Stimulated activated CD8-positive, alpha-beta memory T cell treated with anti-CD3 and anti-CD28 coated beads, Interleukin-4, amount 100 ng/mL, for 48 hours (primary cell): ENCODE measurements around the gene MICALL1.

ENCODE experiments used
- DNase-seq: peaks from one replicate; pipeline ENCODE4 v3.0.0-alpha.2; 2020

Gene MICALL1

GRCh38 chr22:37907036-37907954, 1.2 kb downstream of the MICALL1 start:
- no peak for DNase-seq

GRCh38 chr22:37909766-37910165, 3.7 kb downstream of the MICALL1 start:
- DNase-seq: no peak

DNA sequence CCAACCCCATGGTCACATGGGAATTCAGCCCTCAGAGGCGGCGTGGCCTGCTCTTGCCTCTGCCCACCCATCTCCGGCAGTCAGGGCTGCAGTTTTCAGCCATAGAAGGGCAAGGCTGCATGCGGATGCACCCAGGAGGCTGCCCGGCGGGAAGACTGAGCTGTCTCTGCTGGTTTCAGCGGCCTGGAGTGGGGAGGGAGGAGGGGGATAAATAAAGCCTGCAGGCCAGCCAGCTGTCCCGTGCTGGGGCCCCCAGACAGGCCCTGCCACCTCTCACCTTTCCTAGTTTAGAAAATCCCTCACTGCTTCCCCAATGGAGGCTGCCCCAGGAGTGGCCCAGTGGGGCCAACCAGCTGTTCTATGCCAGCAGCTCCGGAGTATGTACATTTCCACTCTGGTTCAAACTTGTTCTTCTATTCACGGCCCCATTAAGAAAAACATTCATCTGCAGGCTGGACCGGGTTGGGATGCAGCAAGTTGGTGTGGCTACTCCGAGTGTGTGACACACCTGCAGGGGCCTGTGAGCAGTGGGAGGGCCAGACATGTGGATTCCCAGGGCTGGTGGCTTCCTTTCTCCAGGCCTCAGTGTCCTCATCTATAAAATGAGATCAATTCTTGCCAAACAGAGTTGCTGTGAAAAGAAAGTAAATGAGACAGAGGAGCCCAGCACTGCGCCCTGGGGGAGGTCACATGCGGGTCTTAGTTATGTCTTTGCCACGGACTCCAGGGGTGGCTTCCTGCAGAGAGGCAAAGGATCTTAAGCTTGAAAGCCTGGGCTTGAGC, 5.0 kb downstream of the MICALL1 start:
- no peak for DNase-seq

DNA sequence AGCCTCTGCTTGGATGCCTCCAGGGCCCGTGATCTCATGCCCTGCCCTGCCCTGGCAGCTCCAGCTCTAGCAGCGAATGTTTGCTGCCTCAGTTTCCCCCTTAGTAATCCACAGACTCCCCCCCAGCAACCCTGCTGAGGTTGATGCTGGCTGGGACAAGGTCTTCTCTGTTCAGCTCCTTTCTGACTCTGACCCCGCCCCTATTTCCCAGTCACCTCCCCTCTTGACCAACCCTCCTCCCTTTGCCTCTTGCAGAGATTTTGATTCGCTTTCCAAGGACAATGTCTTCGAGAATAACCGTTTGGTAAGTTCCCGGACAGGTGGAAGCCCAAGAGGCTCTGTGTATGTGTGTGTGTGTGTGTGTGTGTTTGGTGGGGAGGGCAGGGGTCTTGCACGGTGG, 5.6 kb downstream of the MICALL1 start:
- DNase-seq: no peak

DNA sequence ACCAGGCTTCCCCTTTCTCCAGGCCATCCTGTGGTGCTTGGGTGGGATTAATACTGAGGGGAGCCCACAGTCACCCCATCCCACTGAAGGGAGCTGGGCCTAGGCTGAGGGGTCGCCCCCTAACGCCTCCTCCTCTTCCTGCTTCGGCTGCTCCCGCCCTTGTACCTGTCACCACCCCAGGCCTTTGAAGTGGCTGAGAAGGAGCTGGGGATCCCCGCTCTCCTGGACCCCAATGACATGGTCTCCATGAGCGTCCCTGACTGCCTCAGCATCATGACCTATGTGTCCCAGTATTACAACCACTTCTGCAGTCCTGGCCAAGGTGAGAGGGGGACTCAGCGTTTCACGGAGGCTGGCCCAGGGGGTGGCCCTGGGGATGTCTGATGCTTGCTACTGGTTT, 6.1 kb downstream of the MICALL1 start:
- no peak for DNase-seq

- DNase-seq: no peak
These were observed 7.2 kb downstream of the MICALL1 start for GRCh38 chr22:37913233-37913721.

DNA sequence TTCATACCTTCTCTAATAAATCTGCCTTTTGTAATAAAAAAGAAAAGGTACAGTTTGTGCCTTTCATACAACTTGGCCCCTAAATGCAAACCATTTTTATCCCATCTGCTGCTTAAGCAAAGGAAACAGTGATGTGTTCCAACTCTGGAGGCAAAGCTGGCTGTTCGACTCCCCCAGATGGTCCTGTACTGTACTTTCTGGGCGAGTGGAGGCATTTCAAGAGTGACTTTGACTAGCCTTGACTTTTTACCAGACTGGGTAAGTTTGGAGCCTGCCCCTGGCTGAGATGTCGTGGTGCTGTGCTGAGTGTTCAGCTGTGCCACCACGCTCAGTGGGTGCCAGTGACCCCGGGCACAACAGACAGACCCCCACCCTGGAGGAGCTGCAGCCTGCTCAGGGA, 10.2 kb downstream of the MICALL1 start:
- no peak for DNase-seq

DNA sequence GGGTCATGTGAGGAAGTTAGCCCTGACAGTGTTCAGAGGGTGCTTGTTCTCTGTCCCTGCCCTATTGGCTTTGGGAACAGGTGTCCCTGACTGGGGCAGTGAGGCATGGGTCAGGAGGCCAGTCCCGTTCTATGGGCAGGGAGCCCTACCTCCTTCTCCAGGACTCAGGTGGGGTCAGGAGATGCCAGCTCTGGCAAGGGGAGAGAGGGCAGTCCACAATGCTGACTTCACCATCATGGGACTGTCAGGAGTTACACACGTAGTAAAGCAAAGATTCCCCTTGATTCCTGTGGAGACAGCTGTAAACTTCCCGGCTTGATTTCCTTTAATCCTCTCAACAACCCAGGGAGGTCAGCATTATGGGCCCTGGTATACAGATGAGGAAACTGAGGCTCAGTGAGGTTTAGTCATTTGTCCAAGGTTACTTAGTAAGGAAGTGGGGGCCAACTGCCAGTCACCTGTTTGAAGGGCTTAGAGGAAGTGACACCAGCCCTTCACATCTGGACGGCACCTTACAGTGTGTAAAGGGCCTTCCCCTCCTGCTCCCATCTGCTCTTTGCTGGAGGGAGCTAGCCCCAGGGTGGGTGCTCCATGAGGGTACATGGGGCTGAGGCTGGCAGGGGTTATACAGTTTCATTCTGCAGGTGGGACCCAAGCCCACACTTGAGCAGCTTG, 11.9 kb downstream of the MICALL1 start:
- DNase-seq: no peak

- DNase-seq: no peak
These were observed 12.6 kb downstream of the MICALL1 start for GRCh38 chr22:37918580-37919270.

- no peak for DNase-seq
These were observed 14.0 kb downstream of the MICALL1 start for GRCh38 chr22:37920126-37920525.

GRCh38 chr22:37922191-37922590, 16.1 kb downstream of the MICALL1 start:
- DNase-seq: no peak

DNA sequence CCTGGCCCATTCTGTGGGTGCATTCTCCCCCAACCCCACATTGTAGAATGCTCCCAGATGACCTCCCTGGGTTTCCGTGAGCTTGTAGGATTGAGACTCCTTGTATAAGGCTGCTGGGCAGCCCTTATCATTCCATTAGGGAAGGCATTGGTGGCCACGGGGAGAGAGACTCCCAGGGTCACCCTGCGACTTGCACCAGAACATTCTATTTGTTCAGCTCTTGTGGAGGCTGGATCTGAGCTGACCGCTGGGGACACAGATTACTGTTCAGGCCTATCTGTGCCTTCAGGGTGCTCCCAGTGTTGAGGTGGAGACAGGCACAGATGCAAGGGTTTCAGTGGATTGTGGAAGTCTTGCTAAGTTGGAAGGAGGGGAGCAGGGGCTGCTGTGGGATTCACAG, 17.8 kb downstream of the MICALL1 start:
- DNase-seq: no peak

- no peak for DNase-seq
These were observed 18.4 kb downstream of the MICALL1 start for GRCh38 chr22:37924386-37925065.

DNA sequence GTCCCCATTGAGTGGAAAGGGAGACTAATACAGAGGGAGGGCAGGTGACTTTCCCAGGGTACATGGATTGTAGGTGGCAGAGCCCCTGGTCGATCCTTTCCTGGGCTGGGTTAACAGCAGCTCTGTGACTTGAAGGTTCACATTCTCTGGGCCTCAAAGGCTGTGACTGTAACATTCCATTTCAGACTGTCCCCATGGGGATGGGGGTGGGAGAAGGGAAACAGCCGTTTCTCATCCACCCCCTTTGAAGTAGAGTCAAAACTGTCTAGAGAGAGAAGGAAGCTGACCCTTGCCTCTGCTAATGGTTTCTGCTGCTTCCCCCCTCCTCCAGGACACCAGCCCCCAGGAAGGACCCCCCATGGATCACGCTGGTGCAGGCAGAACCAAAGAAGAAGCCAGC, 19.2 kb downstream of the MICALL1 start:
- no peak for DNase-seq

DNA sequence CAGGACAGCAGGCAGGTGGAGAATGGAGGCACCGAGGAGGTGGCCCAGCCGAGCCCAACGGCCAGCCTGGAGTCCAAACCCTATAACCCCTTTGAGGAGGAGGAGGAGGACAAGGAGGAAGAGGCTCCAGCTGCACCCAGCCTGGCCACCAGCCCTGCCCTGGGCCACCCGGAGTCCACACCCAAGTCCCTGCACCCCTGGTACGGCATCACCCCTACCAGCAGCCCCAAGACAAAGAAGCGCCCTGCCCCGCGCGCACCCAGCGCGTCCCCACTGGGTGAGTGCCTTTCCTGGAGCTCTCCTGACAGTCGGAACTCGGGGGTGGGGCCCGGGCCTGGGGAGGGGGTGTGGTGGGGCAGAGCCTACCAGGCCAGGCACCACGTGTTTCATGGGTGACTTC, 19.7 kb downstream of the MICALL1 start:
- no peak for DNase-seq

DNA sequence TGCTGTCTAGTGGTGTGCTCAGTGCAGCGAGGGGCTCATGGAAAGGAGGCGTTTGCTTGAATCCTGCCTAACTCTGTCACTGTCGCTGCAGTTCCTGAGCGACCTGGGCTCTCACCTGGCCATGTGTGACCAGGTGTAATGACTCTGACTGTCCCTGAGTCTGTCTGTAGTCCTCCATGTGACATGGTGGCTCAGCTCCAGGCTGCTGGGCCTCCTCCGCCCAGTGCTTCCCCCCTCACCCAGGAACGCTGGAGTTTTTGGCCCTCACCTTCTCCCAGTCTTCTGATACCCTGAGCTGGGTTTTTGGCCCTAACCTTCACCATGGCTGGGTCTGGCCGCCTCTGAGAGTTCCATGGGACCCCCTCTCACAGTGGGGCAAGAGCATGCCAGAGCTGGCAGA, 20.3 kb downstream of the MICALL1 start:
- no peak for DNase-seq

- no peak for DNase-seq
These were observed 20.9 kb downstream of the MICALL1 start for GRCh38 chr22:37926771-37927636.

GRCh38 chr22:37927637-37927936, 21.5 kb downstream of the MICALL1 start:
- no peak for DNase-seq

DNA sequence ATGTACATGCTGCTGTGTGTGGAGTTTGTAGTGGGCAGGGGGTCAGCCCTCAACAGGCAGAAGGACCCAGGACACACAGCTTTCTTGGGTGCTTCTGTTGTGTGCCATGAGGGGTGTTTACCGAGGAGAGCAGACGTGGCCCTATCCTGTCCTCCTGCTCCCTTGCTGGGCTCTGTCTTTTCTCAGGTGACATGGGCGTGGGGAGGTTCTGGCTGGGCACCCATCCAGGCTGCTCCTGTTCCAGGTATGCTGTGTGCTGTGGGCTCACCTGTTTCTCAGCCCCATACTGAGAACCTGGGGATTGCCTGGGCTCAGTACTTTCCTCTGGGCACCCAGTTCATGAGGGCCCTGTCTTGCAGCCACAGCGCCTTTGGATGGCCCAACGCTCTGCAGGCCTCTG, 23.3 kb downstream of the MICALL1 start:
- no peak for DNase-seq

DNA sequence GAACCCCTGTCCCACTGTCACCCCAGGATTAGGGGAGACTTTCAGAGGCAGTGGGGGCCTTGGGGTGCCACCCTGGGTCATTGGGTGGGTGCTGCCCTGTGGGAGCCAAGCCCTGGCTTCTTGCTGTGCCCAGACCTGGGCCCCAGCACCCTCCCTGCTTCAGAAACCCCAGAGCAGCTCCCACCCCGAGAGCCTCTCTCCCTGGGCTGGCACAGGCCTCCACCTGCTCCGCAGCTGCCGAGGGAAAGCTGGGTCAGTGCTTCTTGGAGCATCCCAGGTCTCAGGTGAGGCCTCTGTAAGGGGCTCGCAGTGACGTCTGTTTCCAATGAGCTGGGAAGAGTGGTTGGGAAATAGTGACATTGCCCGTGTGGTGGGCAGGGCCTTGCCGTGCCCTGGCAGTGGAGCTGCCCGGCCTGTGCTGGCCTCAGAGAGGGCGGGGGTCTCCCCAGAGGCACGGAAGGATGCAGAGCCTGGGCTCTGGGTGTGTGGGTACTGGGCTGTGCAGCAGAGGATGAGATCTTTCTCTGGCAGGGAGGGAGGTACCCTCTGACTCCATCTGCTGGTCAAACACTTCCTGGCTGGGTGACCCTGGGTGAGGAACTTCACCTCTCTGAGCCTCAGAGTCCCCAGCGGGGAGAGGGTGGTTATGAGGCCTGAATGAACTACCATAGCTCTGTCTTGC, 24.3 kb downstream of the MICALL1 start:
- no peak for DNase-seq

GRCh38 chr22:37930952-37931440, 24.9 kb downstream of the MICALL1 start:
- no peak for DNase-seq
